ENCODE measurements around the gene S1PR5. TPM values are rescaled to one million over a fixed set of nuclear protein-coding genes. Genes with fewer than 3 reads are reported as not detected.

The S1PR5 gene
- total and polyA plus RNA-seq, 10 of the 15 experiments (the other 5 are each of a cell fraction or from before 2014, with no cell fraction given) = 0.04 TPM; not detected in 9

GRCh38 chr19:10502524-10503001 is 14.7 kb downstream of the S1PR5 start (continued):
- TF ChIP-seq REST (IDR thresholded peaks at IDR 0.05; ENCODE audit: low read depth, low read length) (no peak), NRF1 (conservative IDR thresholded peaks at IDR 0.05; ENCODE audit: low read depth, low read length) (peak; percentile 51), CBFB (IDR thresholded peaks at IDR 0.05; ENCODE audit: low read depth) (no peak; the same call in 1 of the 2 replicates), SMAD1 (IDR thresholded peaks at IDR 0.05; ENCODE audit: low read depth, partially characterized antibody) (no peak), EZH2 (IDR thresholded peaks at IDR 0.05; ENCODE audit: borderline replicate concordance, control insufficient read depth, low read depth, low read length) (no peak), CHD4 (IDR thresholded peaks at IDR 0.05) (no peak), E4F1 (IDR thresholded peaks at IDR 0.05; ENCODE audit: borderline replicate concordance, partially characterized antibody) (no peak), SKIL (IDR thresholded peaks at IDR 0.05; ENCODE audit: low read depth, poor library complexity, severe bottlenecking) (no peak), STAT1 (conservative IDR thresholded peaks at IDR 0.05) (no peak), RUNX3 (IDR thresholded peaks at IDR 0.05; ENCODE audit: low read length) (peak; percentile 71)
- TF ChIP-seq, protein P1, sequence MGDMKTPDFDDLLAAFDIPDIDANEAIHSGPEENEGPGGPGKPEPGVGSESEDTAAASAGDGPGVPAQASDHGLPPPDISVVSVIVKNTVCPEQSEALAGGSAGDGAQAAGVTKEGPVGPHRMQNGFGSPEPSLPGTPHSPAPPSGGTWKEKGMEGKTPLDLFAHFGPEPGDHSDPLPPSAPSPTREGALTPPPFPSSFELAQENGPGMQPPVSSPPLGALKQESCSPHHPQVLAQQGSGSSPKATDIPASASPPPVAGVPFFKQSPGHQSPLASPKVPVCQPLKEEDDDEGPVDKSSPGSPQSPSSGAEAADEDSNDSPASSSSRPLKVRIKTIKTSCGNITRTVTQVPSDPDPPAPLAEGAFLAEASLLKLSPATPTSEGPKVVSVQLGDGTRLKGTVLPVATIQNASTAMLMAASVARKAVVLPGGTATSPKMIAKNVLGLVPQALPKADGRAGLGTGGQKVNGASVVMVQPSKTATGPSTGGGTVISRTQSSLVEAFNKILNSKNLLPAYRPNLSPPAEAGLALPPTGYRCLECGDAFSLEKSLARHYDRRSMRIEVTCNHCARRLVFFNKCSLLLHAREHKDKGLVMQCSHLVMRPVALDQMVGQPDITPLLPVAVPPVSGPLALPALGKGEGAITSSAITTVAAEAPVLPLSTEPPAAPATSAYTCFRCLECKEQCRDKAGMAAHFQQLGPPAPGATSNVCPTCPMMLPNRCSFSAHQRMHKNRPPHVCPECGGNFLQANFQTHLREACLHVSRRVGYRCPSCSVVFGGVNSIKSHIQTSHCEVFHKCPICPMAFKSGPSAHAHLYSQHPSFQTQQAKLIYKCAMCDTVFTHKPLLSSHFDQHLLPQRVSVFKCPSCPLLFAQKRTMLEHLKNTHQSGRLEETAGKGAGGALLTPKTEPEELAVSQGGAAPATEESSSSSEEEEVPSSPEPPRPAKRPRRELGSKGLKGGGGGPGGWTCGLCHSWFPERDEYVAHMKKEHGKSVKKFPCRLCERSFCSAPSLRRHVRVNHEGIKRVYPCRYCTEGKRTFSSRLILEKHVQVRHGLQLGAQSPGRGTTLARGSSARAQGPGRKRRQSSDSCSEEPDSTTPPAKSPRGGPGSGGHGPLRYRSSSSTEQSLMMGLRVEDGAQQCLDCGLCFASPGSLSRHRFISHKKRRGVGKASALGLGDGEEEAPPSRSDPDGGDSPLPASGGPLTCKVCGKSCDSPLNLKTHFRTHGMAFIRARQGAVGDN (IDR thresholded peaks at IDR 0.05) = peak; percentile 73
- TF ChIP-seq, protein P2, sequence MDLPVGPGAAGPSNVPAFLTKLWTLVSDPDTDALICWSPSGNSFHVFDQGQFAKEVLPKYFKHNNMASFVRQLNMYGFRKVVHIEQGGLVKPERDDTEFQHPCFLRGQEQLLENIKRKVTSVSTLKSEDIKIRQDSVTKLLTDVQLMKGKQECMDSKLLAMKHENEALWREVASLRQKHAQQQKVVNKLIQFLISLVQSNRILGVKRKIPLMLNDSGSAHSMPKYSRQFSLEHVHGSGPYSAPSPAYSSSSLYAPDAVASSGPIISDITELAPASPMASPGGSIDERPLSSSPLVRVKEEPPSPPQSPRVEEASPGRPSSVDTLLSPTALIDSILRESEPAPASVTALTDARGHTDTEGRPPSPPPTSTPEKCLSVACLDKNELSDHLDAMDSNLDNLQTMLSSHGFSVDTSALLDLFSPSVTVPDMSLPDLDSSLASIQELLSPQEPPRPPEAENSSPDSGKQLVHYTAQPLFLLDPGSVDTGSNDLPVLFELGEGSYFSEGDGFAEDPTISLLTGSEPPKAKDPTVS (IDR thresholded peaks at IDR 0.05; ENCODE audit: low read depth, low read length) = no peak

Measured in GM12878 (cell line).